HG03039 (cell line): ENCODE results near the gene PLA2R1.

Experiments used
- ATAC-seq: cut with Tn5 transposase; IDR thresholded peaks from one replicate; pipeline ENCODE4 v1.9.1; 2021; ENCODE audit warnings: mild to moderate bottlenecking, moderate library complexity; ENCODE audit not compliant: unreplicated experiment

Gene PLA2R1

GRCh38 chr2:159898441-159898840 is 164.0 kb downstream of the PLA2R1 start:
- no peak for ATAC-seq

DNA sequence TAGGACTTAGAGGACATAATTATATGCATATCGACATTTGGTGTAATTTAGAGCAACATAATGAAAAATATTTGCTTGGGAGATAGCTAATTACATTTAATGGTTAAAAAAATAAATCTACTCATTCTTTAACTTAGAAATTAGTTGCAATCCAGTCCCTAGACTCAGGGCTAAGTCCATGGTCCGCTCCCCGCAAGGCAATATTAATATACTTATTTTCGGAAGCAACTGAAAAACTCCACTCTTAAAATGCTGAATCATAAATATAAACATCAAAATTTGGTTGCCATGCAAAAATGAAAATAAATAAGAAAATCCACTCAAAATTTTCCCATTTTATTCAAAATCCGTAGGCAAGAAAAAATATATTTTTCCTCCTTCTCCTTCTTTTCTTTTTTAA is 164.7 kb downstream of the PLA2R1 start:
- ATAC-seq, result no peak

DNA sequence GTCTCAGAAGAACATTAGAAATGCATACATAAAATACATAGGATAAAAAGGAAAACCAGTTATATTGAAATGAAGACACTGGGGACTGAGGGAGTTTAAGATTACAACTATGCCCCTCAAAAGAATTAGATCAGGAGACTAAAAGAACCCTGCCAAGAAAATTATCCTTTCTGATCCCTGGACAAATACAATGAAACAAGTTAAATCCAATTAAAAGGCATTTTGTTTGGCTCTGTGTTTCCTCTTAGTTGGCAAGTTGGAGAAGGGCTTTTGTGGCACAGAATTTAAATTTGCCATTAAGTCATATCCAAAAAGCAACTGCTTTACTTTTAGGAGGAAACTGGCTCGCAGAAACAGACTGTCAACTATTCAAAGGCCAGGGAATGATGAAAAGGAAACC is 165.3 kb downstream of the PLA2R1 start:
- no peak for ATAC-seq

GRCh38 chr2:159895258-159896065 is 167.0 kb downstream of the PLA2R1 start:
- peak; percentile 53 for ATAC-seq

DNA sequence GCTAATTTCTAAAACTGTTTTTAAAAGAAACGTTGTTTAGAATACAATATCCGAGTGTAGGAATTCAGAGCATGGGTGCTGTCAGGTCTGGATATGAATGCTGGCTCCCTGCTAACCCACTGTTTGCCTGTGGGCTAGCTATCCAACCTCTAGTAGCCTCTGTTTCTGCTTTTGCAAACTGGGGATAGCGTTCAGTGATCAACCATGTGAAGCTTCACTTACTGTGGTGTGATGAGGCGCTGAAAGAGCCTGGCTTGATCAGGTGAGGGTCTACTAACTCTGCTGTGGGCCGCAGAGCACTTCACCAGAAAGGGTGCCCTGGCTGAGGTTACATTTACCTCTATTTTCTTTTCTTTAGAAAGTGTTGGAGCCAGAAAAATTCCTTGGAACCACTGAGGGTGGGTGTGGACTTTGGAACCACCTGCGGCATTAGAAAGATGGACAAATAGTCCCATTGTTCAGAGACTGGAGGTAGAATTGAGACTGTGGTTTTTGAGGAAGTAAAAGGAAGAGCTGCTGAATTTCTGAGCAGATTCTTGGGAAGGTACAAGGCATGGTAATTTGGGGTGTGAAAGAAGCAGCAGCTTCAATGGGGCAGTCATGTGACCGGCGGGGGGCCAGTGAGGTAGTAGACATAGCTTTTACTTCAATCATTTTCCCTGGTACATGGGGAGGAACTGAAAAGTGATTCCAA is 168.1 kb downstream of the PLA2R1 start:
- no peak for ATAC-seq

- no peak for ATAC-seq
These were observed 169.2 kb downstream of the PLA2R1 start for GRCh38 chr2:159892990-159893810.

GRCh38 chr2:159891917-159892730 is 170.3 kb downstream of the PLA2R1 start:
- ATAC-seq, result no peak

DNA sequence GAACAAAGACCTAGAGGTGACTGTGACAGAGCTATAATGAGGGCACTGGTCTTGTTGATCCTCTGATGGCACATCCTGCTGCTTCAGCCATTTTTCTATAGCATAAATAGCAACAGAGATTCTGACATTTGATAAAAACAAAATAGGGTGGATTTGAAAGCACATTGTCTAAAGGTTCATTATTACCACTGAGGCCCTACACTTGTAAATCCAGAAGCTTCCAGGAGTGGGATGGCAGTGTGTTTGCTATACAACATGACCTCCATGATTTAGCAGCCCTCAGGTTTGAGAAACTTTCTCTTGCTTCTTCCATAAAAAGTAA is 171.2 kb downstream of the PLA2R1 start:
- ATAC-seq, result no peak

- ATAC-seq, result peak; percentile 46
These were observed 171.7 kb downstream of the PLA2R1 start for GRCh38 chr2:159890551-159891266.

DNA sequence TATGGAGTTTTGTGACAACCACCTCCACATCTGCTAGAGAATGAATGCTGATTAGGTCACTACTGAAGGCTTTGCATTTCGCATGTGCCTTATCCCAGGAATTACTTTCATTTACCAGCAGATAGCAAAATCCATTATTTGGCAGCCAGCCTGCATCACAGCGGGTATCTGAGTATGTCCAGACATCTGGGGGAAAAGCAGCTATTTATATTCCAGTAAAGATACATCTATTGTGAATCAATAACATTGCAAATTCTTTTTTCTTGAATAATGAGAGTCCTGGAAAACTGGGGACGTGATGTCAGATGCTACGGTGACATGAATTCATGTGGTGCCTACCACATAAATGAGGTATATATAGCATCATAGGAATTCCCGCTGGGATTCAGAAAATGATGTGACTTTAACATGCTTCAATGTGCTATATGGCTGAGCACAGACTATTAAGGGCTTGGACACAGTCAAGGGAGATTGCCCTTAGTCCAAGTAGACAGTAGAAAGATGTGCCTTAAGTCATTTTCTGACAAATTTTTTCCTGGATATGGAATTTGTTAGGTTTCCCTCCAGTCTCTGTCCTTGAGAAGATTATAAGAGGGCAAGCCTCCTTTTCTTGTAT is 180.2 kb downstream of the PLA2R1 start:
- no peak for ATAC-seq
